ENCODE results near the gene ZNF285.
A peak's percentile ranks its signal among the peaks of the same experiment; 100 is the strongest.
"Not testable (repeated sequence)": the region's sequence is repeated elsewhere in the genome, so short reads cannot be mapped to it uniquely, and the experiment has no call there.

ZNF285 gene

DNA sequence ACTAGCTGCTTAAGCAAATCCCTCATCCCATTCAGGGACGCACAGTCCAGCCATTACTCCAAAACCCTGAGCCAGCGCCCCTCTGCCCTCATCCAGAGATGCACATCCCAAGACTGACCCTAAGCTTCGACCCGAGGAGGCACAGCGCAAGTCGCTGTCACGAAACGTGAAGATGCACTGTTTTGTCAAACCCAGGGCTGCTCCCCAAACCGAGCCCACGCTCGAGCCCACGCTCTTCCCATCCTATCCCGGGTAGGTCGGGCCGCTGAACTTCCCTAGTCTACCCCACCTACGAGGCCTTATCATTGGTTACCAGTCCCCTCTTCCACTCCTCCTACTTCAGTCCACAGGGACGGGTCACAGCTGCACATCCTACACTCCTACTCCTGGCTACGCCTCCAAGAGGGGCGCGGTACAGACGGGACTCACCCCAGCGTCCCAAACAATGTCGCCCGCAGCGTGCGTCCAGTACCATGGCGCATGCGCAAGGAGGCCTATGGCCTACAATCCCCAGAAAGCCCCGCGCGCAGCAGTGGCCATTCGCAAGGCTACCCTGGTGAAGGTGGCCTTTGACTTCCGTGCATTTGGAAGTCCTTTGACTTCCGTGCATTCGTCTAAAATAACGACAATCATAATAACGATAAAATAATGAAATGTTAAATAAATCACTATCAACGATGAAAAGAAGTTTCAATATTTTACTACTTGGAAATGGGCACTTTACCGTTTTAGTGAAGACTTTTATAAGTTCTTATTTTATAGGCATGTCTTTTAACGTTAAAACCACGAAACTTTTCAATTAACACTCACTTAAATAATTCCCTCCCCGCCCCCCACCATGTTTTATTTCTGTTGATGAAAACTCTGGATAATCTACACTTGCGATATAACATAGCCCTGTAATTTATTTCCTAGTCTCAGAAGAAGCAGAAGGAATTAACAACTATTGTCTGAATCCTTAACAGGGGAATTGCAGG lies at the start of gene ZNF285:
Gene ZNF285, minus strand, starts transcription at position 470 of the 977 bp plus-strand sequence. CDS start 4,395 bp downstream, outside the sequence.
- peak; percentile 98 for DNase-seq (ENCODE audit: low read depth, low spot score)

DNA sequence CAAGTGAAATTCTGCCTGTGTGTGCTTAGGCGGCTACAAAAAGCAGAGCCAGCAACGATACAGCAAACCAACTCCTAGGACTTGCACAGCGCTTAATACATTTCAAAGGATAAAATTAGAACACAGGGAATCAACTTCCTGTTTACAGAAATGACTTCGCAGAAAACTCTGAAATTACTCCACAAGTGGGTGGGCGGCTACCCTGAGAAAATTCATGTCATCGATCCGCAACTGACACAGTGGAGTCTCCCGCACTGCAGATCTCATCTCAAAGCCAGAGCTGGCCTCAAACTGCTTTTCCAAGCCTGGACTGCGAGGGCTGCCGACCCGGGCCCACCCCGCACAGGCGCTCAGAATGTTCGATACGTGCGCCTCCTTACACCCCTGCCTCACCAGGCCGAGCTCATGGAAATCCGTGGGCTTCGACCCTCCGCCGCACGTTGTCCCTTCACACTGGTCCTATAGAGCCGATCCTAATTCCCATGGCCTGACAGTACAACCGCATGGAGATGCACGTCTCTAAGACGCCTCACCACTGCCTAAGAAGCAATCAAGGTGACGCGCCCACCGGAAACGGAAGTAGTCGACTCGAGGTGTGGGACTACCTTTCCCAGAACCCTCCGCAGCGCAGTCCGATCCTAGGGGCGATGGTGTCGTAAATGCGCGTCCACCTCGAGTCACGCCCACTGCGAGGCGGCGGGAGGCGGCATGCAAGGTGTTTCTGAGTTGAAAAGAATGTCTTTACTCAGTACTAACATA lies 46.7 kb upstream of the ZNF285 start, which contains the start of gene ZNF229:
Gene ZNF229, minus strand, starts transcription at position 557 of the 759 bp plus-strand sequence. CDS start 5,625 bp downstream, outside the sequence.
- DNase-seq (ENCODE audit: low read depth, low spot score) = peak; percentile 96

DNA sequence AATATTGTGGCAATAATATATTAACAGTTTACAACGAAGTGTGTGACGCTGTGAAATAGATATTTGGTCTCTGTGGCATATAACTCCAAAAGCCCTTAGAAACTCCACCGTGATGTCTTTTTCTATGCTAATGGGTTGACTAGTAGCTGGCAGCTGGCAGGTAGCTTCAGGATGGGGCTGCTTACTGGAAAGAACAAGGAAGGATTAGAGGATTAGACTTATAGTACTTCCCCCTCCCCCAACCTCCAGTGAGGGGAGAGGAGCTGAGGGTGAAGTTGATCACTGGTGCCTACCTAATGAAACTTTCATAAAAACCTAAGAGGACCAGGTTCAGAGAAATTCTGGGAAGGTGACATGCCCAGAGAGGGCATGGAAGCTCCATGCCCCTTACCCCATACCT lies 37.0 kb upstream of the ZNF285 start:
- DNase-seq (ENCODE audit: low read depth, low spot score) = no peak

DNA sequence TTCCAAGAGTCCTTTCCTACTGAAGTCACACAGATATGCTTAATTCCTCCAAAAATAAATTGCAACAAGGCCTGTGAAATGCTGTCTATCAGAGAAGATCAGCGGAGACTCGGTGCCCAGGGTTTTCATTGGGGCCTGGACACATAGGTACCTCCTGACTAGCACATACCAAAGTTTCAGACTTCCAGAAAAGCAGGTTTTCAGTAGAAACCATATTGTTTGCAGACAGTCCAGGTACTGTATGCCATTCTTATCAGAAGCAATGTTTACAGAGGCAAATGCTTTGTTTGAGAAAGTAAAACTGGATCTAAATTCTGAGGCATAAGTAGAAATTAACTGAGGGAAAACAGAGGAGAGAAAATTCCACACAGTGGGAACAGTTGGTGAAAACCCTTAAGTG lies 34.0 kb upstream of the ZNF285 start:
- DNase-seq (ENCODE audit: low read depth, low spot score) = no peak

DNA sequence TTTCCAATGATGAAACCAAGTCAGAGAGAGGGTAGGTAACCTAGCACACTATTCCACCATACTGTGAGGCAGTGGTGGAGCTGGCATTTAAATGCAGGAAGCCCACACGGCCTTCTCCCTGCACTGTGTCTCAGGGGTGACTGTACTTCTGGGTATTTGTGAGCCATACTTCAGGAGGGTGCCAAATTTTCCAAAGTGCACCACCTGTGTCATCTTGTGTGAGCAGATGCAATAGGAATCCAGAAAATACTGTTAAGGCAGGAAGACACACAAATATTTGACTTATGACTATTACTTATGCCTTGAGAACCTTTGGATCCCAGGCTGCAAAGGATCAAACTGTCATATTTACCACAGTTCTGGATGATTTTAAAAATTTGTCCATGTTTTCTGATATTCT lies 29.5 kb upstream of the ZNF285 start:
- DNase-seq (ENCODE audit: low read depth, low spot score) = no peak

DNA sequence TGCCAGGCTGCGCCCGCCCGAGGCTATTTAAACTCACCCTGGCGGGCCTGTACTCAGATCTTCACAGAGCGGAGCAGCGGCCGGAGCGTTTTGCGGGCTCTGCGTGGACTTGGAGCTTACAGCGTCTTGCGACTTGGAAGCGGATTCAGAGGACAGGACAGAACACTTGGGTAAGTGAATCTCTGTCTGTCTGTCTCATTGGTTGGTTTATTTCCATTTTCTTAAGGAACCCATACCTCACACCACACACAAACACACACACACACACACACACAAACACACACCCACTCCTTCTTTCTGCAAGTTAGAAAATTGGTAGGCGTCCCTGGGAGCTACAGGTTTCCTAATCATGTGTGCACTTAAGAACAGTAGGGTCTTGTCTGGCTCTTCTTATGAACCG lies 14.1 kb upstream of the ZNF285 start:
- not testable (repeated sequence) for DNase-seq (ENCODE audit: low read depth, low spot score)

DNA sequence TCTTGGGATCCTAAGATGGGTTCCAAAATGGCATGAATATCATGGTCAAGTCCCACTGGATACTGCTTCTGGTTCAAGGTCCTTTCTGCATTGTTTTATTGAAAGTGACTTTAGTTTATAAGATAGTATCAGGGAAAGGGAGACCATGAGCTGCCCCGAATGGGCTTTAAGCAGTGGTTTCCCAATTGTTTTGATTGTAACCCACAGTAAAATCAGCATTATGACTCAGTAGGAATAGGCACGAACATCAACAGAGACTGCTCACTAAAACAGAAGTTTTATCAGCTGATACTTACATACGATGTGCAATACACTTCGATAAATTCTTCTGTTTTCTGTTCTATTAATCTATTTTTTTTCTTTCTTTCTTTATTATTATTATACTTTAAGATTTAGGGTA lies 12.1 kb downstream of the ZNF285 start:
- DNase-seq (ENCODE audit: low read depth, low spot score) = not testable (repeated sequence)

DNA sequence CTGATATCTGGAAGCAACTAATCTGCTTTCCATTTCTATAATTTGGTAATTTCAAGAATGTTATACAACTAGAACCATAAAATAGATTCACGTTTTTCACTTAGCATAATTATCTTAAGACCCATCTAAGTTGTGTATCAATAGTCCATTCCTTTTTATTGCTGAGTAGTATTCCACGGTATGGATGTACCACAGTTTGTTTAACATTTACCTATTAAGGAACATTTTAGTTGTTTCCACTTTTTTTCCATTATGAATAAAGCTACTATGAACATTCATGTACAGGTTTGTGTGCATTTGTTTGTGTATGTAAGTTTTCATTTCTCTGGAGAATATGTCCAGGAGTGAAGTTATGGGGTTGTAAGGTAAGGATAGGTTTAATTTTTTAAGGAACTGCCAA lies 26.6 kb downstream of the ZNF285 start:
- no peak for DNase-seq (ENCODE audit: low read depth, low spot score)

DNA sequence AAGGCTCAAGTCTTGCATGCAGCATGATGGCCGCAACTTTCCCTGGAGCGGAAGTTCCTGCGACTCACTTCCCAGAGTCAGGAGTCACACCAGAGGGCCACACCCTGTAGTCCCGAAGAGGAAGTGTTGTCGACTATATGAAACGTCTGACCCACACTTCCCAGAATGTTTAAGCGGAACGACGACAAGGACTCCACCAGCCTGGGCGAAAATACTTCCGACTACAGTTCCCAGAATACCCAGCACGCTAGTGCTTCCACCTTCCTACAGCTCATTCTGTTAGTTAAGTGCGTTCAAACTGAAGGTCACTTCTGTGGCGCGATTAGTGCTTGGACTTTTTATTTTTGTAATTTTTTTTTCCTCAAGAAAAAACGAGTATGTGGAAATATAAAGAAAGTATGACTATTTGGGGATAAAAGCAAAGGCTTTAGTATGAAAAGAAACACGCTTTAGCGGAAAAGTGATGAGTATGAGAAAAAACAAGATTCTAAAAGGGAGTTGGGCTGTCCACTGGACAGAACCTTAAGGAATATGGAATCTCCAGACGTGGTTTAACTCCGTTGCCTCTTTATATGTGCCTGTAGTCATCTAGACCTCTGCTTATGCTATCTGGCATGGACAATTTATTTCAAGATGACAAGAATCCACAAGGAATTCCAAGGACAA lies 29.5 kb downstream of the ZNF285 start:
- no peak for DNase-seq (ENCODE audit: low read depth, low spot score)

DNA sequence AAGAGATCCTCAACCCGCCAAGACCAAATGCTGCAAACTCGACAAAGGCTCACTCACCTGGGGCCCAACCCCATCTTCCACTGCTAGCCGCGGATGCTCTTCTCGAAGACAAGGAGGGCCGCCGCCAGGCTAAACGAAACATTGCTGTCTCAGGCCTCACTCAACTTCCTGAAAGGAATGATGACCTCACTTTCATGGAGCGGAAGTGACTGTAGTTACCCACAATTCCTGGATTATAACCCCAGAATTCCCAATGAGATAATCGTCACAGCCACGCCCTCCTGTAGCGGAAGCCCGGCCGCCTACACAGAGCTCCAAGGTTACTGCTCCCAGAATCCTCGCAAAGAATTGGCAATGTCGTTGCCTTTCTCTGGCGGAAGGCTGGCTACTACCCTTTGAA lies 34.4 kb downstream of the ZNF285 start:
- DNase-seq (ENCODE audit: low read depth, low spot score) = peak; percentile 2

DNA sequence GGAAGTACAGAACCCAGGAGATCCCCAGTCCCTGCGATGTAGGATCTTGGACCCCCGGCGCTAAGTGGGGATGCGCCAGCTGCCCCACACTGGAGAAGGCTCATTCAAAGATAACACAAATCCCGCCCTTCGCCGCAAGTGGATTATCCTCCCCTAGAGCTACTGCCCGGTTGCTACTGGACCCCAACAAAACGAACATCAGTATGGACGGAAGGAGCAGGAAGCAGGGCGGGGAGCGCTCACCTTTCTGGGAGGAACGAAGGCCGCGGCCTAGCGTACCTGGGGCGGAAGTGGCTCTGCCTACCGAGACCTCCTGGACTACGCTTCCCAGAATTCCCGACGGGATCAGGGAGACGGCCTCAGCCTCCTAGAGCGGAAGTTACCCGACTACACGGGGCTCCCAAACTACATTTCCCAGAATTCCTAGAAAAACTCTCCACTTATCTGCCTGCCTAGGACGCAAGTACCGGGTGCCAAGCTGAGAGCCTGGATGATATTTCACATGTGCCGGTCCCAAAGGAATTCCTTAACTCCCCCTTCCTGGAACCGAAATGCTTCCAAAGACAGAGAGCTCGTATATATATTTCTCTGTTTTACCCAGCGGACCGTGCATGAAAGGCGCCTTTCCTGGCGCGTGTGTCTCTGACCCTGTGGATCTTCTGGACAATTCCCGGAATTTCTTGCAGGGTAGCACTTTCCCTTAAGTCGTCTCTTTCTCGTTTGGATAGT lies 44.9 kb downstream of the ZNF285 start, which contains the start of gene ZNF112:
Gene ZNF112, minus strand, starts transcription at position 298 of the 729 bp plus-strand sequence. CDS start 16,141 bp downstream, outside the sequence.
- peak; percentile 96 for DNase-seq (ENCODE audit: low read depth, low spot score)

DNA sequence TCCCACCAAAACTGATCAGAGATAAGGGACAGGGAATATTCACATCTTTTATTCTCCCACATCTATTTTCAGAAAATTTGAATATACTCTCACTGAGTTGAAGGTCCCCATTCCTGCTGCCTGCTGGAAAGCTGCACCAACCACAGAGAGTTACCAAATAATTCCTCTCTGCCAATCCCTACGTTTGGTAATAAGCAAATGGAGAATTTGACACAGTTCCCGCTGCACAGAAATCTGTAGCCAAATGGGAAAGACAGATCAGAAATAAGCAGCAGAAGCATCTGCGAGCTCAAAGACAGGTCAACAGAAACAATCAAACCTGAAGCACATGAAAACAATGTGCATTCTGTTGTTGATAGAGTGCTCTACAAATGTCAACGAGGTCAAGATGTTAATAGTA lies 54.9 kb downstream of the ZNF285 start:
- no peak for DNase-seq (ENCODE audit: low read depth, low spot score)

DNA sequence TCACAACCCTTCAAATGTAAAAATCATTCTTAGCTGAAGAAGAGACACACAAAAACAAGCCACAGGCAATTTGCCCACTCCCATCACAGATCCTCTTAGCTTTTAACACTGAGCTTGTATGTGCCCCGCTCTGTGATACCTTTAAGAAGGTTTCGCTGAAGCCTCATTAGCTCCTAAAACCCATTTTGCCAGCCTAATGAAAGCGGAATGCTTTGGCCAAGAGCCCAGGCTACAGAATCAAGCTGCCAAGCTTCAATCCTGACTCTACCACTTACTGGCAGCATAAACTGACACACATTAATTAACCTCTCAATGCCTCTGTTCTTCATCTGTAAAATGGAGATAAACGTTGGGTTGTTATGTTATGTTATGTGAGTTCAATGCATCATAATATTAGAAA lies 55.4 kb downstream of the ZNF285 start:
- no peak for DNase-seq (ENCODE audit: low read depth, low spot score)

DNA sequence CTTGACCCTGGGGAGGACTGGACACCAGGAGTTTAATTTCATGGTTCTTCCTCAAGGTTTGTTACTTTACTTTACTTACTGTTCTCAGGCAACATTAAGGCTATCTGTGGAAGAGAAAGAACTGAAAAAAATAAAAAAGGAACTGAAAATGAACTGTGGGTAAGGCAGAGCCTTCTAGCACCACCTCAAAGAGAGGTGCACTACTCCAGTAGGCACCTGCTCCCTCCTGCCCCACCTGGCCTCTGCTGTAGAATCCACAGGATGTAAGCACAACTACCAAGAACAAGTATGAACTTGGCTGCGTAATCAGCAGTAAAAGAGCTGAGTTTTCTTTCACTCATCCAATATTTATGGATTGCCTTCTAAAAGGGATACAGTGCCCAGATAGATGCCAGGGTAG lies 57.2 kb downstream of the ZNF285 start:
- DNase-seq (ENCODE audit: low read depth, low spot score) = no peak

DNA sequence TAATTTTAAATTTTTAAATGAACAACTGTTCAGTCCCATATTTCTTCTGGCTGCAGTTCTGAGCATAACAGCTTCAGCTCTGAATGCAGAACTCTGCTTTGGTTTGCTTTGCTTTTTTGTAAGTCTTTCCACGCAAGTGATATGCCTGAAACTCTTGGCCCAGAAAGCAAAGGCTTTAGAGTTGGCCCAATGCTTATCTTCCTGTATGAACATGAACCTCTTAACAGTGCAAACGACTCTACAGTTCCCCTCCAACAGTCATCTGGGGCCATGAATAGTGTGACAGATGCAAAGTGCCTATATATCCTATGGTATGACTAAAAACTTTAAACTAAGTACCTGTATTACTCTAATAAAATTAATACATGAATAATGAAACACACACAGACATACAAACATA lies 59.6 kb downstream of the ZNF285 start:
- DNase-seq (ENCODE audit: low read depth, low spot score) = no peak

DNA sequence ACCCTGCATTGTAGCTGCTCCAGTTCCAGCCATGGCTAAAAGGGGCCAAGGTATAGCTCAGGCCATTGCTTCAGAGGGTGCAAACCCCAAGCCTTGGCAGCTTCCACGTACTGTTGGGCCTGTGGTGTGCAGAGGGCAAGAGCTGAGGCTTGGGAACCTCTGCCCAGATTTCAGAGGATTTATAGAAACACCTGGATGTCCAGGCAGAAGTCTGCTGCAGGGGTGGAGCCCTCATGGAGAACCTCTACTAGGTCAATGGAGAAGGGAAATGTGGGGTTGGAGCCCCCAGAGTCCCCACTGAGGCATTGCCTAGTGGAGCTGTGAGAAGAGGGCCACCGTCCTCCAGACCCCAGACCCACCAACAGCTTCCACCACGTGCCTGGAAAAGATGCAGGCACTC lies 66.8 kb downstream of the ZNF285 start:
- peak; percentile 2 for DNase-seq (ENCODE audit: low read depth, low spot score)

All from ELF-1 (cell line).